ENCODE results near the gene SEC14L1. TPM values are rescaled to one million over a fixed set of nuclear protein-coding genes. Genes with fewer than 3 reads are reported as not detected.

SEC14L1 gene
- total and polyA plus RNA-seq, 8 donors = 3.2 to 106 (median 43.9) TPM

DNA sequence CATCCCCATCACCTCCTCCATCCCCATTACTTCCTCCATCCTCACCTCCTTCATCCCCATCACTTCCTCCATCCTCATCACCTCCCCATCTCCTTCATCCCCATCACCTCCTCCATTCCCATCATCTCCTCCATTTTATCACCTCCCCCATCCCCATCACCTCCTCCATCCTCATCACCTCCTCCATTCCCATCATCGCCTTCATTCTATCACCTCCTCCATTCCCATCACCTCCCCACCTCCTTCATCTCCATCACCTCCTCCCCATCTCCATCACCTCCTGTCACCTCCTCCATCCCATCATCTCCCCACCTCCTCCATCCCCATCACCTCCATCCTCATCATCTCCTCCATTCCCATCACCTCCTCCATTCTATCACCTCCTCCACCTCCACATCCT is 116.4 kb downstream of the SEC14L1 start:
- 94 to 97% (median 94%) methylated on average over 1 of the region's 1 CpG for WGBS, 5 donors
- no peak overlapping the region for H3K27ac ChIP-seq
- intact Hi-C loops (cut with DNase I; ENCODE audit: low total_unique reads) = no loop called here
- H3K27me3 ChIP-seq = peaks cover 0 to 25% (median 0%) of the 10 kb centered on the region in 3 donors
- peaks cover 3 to 32% (median 15%) of the 10 kb centered on the region in 4 donors for H3K4me1 ChIP-seq
- H3K4me3 ChIP-seq = no peak overlapping the region
- DNase-seq = no peak
- TF ChIP-seq, protein P1, sequence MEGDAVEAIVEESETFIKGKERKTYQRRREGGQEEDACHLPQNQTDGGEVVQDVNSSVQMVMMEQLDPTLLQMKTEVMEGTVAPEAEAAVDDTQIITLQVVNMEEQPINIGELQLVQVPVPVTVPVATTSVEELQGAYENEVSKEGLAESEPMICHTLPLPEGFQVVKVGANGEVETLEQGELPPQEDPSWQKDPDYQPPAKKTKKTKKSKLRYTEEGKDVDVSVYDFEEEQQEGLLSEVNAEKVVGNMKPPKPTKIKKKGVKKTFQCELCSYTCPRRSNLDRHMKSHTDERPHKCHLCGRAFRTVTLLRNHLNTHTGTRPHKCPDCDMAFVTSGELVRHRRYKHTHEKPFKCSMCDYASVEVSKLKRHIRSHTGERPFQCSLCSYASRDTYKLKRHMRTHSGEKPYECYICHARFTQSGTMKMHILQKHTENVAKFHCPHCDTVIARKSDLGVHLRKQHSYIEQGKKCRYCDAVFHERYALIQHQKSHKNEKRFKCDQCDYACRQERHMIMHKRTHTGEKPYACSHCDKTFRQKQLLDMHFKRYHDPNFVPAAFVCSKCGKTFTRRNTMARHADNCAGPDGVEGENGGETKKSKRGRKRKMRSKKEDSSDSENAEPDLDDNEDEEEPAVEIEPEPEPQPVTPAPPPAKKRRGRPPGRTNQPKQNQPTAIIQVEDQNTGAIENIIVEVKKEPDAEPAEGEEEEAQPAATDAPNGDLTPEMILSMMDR (IDR thresholded peaks at IDR 0.05) = no peak
- no peak for TF ChIP-seq POLR2A (IDR thresholded peaks at IDR 0.05)
- no peak for TF ChIP-seq EP300 (IDR thresholded peaks at IDR 0.05)
- no peak for TF ChIP-seq POLR2AphosphoS5 (IDR thresholded peaks at IDR 0.05)
- no peaks in the 10 kb centered on the region for H3K36me3 ChIP-seq
- no peaks in the 10 kb centered on the region for H3K9me3 ChIP-seq

DNA sequence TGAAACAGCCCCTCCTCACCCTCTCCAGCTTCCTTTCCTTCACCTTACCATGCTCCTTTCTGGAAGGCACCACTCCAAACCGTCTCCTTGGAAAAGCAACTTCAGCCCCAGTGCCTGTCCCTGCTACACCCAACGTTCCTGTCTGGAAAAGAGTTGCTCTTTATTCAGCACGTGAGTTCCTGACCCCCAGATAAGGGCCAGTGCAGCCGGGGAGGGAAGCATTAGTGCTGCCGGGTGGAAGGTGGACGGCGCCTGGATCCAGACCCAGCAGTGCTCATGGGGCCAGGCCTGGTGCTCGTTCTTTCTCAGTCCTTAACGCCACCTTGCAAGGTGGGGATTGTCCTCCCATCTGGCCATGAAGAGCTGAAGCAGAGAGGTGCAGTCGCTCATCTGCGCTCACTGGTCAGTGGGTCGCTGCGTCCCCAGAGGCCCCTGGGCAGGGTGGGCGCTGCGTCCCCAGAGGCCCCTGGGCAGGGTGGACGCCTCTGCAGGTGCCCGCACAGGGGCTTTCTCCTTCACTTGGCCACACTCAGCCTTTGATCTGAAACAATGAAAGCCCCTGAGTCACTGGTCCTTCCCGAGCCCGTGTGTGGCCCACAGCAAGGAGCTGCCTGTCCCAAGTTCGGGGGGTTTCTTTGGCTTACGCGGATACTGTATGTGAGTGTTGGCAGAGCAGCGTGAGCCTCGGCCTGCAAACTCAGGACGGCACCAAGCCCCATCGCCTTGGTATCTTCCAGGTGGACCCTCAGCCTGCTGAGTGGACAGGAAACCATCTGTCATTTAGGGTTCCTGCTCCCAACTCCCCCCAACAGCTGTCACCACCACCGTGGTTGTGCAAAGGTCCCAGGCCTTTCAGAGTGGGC is 117.1 kb downstream of the SEC14L1 start:
- no peak for DNase-seq
- intact Hi-C loops (cut with DNase I; ENCODE audit: low total_unique reads) = no loop called here
- Histone ChIP-seq H3K9me3 (no peaks in the 10 kb centered on the region), H3K27me3 (peaks cover 0 to 25% (median 0%) of the 10 kb centered on the region in 3 donors), H3K27ac (no peak overlapping the region), H3K4me1 (peaks cover 3 to 32% (median 15%) of the 10 kb centered on the region in 4 donors), H3K36me3 (no peaks in the 10 kb centered on the region), H3K4me3 (no peak overlapping the region)
- TF ChIP-seq EP300 (IDR thresholded peaks at IDR 0.05) (no peak), POLR2A (IDR thresholded peaks at IDR 0.05) (no peak), POLR2AphosphoS5 (IDR thresholded peaks at IDR 0.05) (no peak)
- TF ChIP-seq, protein P1 (IDR thresholded peaks at IDR 0.05) = no peak
- 65 to 82% (median 71%) methylated on average over 17 to 27 of the region's 27 CpGs for WGBS, 5 donors

DNA sequence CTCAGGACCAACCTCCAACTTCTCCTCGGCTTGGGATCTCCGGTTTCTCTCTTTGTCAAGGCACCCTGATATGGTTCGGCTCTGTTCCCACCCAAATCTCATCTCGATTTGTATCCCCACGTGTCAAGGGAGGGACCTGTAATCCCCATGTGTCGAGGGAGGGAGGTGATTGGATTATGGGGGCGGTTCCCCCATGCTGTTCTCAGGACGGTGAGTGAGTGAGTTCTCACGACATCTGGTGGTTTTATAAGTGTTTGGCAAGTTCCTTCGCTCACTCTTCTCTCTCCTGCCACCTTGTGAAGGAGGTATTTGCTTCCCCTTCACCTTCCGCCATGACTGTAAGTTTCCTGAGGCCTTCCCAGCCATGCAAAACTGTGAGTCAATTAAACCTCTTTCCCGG is 117.9 kb downstream of the SEC14L1 start:
- H3K4me1 ChIP-seq = peaks cover 3 to 29% (median 15%) of the 10 kb centered on the region in 4 donors
- DNase-seq = no peak
- H3K27ac ChIP-seq = no peak overlapping the region
- H3K27me3 ChIP-seq = peaks cover 0 to 25% (median 0%) of the 10 kb centered on the region in 3 donors
- intact Hi-C loops (cut with DNase I; ENCODE audit: low total_unique reads) = no loop called here
- no peak overlapping the region for H3K4me3 ChIP-seq
- no peaks in the 10 kb centered on the region for H3K36me3 ChIP-seq
- no peak for TF ChIP-seq POLR2A (IDR thresholded peaks at IDR 0.05)
- TF ChIP-seq, protein P1 (IDR thresholded peaks at IDR 0.05) = no peak
- no peak for TF ChIP-seq POLR2AphosphoS5 (IDR thresholded peaks at IDR 0.05)
- TF ChIP-seq EP300 (IDR thresholded peaks at IDR 0.05) = no peak
- no peaks in the 10 kb centered on the region for H3K9me3 ChIP-seq
- WGBS, 5 donors = 86 to 94% (median 88%) methylated on average over 12 of the region's 12 CpGs

DNA sequence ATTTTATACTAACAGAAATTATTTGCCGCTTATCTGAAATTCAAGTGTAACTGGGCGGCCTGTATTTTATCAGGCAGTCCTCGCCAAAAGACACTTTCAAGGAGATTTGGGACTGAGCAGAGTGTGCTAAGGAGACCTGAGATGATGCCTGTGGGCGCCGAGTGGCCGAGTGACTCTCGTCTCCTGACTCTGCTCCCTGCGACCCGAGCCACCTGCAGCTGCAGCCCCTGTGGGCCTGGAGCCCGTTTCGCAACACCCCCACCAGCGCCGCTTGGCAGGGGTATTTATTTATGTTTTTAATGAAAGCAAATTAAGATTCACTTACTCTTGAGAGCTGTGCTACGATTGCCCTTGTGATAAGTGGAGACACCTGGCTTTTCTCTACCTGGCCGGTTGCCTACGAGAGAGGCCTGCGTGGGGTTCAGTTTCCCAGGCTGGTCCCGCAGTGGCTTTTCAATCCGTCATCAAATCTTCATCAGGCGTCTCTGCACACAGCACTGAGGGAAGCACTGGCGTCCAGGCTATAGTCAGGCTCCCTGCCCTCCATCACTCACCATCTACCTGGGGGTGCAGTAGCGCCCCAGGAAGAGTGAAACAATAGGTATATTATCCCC is 124.0 kb downstream of the SEC14L1 start:
- H3K27ac ChIP-seq = no peak overlapping the region
- WGBS, 5 donors = 38 to 52% (median 47%) methylated on average over 22 of the region's 22 CpGs
- DNase-seq = no peak
- no peak overlapping the region for H3K4me3 ChIP-seq
- H3K36me3 ChIP-seq = no peaks in the 10 kb centered on the region
- H3K4me1 ChIP-seq = no peaks in the 10 kb centered on the region
- H3K27me3 ChIP-seq = no peaks in the 10 kb centered on the region
- intact Hi-C loops (cut with DNase I; ENCODE audit: low total_unique reads) = no loop called here
- no peak for TF ChIP-seq EP300 (IDR thresholded peaks at IDR 0.05)
- TF ChIP-seq, protein P1 (IDR thresholded peaks at IDR 0.05) = no peak
- TF ChIP-seq POLR2AphosphoS5 (IDR thresholded peaks at IDR 0.05) = no peak
- no peak for TF ChIP-seq POLR2A (IDR thresholded peaks at IDR 0.05)
- no peaks in the 10 kb centered on the region for H3K9me3 ChIP-seq
